Uterus (tissue), 4 donors: ENCODE results near the gene TSTD2. TPM values are rescaled to one million over a fixed set of nuclear protein-coding genes. Genes with fewer than 3 reads are reported as not detected.
"Not testable (repeated sequence)": the region's sequence is repeated elsewhere in the genome, so short reads cannot be mapped to it uniquely, and the experiment has no call there.

Experiments used
- DNase-seq, 2 donors: peaks; one replicate each; pipeline ENCODE4 v3.0.0-alpha.2; 2019 to 2020
- H3K27ac ChIP-seq, 2 donors: fragments of 200-600 bp; sonication (generic); 1 replicate in 1 of 2; 2 replicates in 1 of 2; pipeline ENCODE4 v1.5.1; 2016 to 2018
- H3K27me3 ChIP-seq, 2 donors: fragments of 200-600 bp; sonication (generic); one replicate each; pipeline ENCODE4 v1.5.1; 2018 to 2019; ENCODE audit warnings: control low read depth in 1 of 2
- H3K36me3 ChIP-seq, 2 donors: fragments of 200-600 bp; sonication (generic); one replicate each; pipeline ENCODE4 v1.5.1; 2019; ENCODE audit warnings: control low read depth in 1 of 2
- H3K4me1 ChIP-seq, 2 donors: fragments of 200-600 bp; sonication (generic); one replicate each; pipeline ENCODE4 v1.5.1; 2018 to 2019; ENCODE audit warnings: control low read depth in 1 of 2
- H3K4me3 ChIP-seq, 2 donors: fragments of 200-600 bp; sonication (generic); 1 replicate in 1 of 2; 2 replicates in 1 of 2; pipeline ENCODE4 v1.5.1; 2018 to 2019; ENCODE audit warnings: mild to moderate bottlenecking in 1 of 2
- H3K9me3 ChIP-seq, 2 donors: fragments of 200-600 bp; sonication (generic); one replicate each; pipeline ENCODE4 v1.5.1; 2019; ENCODE audit warnings: control low read depth in 1 of 2
- POLR2A ChIP-seq, 2 donors: fragments of 450-650 bp; IDR thresholded peaks; one replicate each; pipeline ENCODE4 v1.6.1; 2016; ENCODE audit warnings: antibody characterized with exemption in 2 of 2, mild to moderate bottlenecking in 1 of 2, moderate library complexity in 1 of 2
- intact Hi-C: fragments of 100-400 bp; cut with DNase I; formaldehyde crosslinking; loops from one replicate; pipeline ENCODE4 v1.15.1; 2023; ENCODE audit warnings: low total_unique reads
- total RNA-seq, 4 donors: library from RNA; depleted of rRNA in 3 of 4; stranded (reverse); fragments of >200 nt in 3 of 4; gene quantifications; one replicate each; pipeline versions ENCODE4 v1.1.0 to v1.2.4, GENCODE V29; 2014 to 2023
- TF ChIP-seq, protein P1 (sequence below), 4 experiments: fragments of 200-600 bp in 2 of 4; fragments of 450-650 bp in 2 of 4; sonication (generic) in 2 of 4; IDR thresholded peaks; one replicate each; pipeline ENCODE4 v1.5.1; 2016 to 2019; ENCODE audit warnings: antibody characterized with exemption in 4 of 4, mild to moderate bottlenecking in 2 of 4, moderate library complexity in 1 of 4
- donor health status: DM: yes; HTN: yes; CAD: no.

Gene TSTD2
- total RNA-seq, 4 donors from 2014 or later = 9.0 to 35.8 (median 28.2) TPM

DNA sequence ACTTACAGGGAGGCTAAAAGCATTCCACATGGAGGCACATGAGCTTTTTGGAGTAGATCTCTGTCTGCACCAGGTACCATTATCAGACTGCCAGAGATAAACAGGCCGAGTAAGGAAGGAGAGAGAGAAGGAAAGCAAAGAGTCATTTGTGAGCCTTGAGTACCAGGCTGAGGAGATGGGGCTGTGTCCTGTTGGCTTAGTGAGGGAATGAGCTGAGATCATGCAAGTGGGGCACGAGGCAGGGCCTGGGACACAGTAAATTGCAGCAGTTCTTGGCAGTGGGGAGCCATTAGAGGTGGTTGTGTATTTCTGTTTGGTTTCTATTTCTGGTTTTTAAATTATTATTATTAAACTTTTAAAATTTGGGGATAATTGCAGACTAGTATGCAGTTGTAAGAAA, 53.3 kb downstream of the TSTD2 start:
- Histone ChIP-seq H3K27me3 (no peaks in the 10 kb centered on the region), H3K36me3 (no peaks in the 10 kb centered on the region), H3K9me3 (no peaks in the 10 kb centered on the region), H3K4me3 (no peak overlapping the region), H3K4me1 (no peaks in the 10 kb centered on the region), H3K27ac (no peak overlapping the region)
- TF ChIP-seq POLR2A (IDR thresholded peaks at IDR 0.05) = no peak
- TF ChIP-seq, protein P1, sequence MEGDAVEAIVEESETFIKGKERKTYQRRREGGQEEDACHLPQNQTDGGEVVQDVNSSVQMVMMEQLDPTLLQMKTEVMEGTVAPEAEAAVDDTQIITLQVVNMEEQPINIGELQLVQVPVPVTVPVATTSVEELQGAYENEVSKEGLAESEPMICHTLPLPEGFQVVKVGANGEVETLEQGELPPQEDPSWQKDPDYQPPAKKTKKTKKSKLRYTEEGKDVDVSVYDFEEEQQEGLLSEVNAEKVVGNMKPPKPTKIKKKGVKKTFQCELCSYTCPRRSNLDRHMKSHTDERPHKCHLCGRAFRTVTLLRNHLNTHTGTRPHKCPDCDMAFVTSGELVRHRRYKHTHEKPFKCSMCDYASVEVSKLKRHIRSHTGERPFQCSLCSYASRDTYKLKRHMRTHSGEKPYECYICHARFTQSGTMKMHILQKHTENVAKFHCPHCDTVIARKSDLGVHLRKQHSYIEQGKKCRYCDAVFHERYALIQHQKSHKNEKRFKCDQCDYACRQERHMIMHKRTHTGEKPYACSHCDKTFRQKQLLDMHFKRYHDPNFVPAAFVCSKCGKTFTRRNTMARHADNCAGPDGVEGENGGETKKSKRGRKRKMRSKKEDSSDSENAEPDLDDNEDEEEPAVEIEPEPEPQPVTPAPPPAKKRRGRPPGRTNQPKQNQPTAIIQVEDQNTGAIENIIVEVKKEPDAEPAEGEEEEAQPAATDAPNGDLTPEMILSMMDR (IDR thresholded peaks at IDR 0.05) = no peak
- intact Hi-C loops = no loop called here
- peak in 1 of 2 donors; percentile 6 for DNase-seq

DNA sequence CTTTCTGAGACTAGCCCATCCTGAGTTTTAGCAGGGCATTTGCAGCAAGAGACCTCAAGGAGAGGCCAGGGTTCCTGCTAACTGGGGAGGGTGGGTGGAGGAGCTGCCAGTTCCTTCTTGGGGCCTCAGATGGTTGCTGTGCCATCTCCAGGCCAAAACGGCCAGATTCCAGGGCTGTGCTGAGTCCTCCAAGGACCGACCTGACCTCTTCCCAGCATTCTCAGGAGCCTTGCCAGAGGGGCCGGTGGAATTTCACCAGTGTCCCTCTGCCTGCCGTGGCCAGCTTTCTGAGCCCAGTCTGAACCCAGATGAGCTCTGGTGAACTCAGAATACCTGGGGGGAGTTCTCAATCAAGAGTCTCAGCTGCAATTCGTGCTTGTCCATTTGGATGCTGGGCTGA, 54.3 kb downstream of the TSTD2 start:
- Histone ChIP-seq H3K4me3 (no peak overlapping the region), H3K4me1 (no peaks in the 10 kb centered on the region), H3K36me3 (no peaks in the 10 kb centered on the region), H3K27ac (no peak overlapping the region), H3K27me3 (no peaks in the 10 kb centered on the region), H3K9me3 (no peaks in the 10 kb centered on the region)
- peak; percentile 13 to 16 for DNase-seq
- TF ChIP-seq, protein P1 (IDR thresholded peaks at IDR 0.05) = no peak
- TF ChIP-seq POLR2A (IDR thresholded peaks at IDR 0.05) = no peak
- intact Hi-C loops = no loop called here

DNA sequence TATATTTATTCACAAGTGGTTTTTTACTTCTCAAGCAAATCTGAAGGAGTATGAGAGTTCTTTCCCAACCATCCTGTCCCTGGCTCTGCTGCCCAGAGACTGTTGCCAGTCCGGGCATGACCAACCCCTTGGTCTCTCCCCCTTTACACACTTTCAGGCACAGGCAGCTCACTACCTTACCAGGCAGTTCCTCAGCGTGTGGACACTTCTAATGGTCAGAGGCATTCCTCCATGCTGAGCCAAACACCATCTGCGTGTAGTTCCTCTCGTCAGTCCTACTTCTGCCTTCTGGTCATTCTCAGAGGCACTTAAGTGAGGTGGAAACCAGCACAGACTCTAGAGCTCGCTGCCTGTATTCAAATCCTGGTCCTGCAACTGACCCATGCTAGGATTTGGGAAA, 56.1 kb downstream of the TSTD2 start:
- no peak overlapping the region for H3K27ac ChIP-seq
- intact Hi-C loops = no loop called here
- no peaks in the 10 kb centered on the region for H3K4me1 ChIP-seq
- H3K36me3 ChIP-seq = no peaks in the 10 kb centered on the region
- H3K4me3 ChIP-seq = no peak overlapping the region
- TF ChIP-seq, protein P1 (IDR thresholded peaks at IDR 0.05) = no peak
- no peak for TF ChIP-seq POLR2A (IDR thresholded peaks at IDR 0.05)
- no peaks in the 10 kb centered on the region for H3K9me3 ChIP-seq
- peak; percentile 2 to 12 for DNase-seq
- H3K27me3 ChIP-seq = no peaks in the 10 kb centered on the region

DNA sequence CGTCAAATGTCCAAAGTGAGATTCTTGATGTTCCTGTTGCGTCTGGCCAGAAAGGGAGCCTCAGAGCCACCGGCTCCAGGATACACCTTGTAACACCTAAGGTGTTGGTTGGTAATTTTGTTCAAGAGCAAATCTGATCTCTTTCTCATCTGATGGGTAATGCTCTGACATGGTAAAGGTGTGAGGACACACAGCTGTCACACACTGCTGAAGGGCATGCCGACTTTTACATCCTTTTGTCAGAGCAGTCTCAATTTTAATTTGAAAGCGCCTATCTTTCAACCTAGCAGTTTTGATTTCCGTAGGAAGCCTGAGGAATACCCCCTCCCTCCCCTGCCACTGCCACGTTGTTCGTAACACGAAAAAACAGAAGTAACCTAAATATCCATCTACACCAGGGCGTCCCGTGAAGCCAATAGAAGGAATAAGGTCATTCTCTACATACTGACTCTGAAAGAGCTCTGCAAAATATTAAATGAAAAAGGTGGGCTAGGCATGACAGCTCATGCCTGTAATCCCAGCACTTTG, 57.4 kb downstream of the TSTD2 start:
- H3K4me1 ChIP-seq = peaks cover 0 to 6% of the 10 kb centered on the region in 2 donors
- H3K9me3 ChIP-seq = no peaks in the 10 kb centered on the region
- no peaks in the 10 kb centered on the region for H3K36me3 ChIP-seq
- intact Hi-C loops = no loop called here
- H3K4me3 ChIP-seq = no peak overlapping the region
- H3K27ac ChIP-seq = peak overlapping the region in 1 of 2 donors; percentile 5
- TF ChIP-seq, protein P1 (IDR thresholded peaks at IDR 0.05) = no peak
- TF ChIP-seq POLR2A (IDR thresholded peaks at IDR 0.05) = no peak
- H3K27me3 ChIP-seq = no peaks in the 10 kb centered on the region
- peak; percentile 1 to 10 for DNase-seq

DNA sequence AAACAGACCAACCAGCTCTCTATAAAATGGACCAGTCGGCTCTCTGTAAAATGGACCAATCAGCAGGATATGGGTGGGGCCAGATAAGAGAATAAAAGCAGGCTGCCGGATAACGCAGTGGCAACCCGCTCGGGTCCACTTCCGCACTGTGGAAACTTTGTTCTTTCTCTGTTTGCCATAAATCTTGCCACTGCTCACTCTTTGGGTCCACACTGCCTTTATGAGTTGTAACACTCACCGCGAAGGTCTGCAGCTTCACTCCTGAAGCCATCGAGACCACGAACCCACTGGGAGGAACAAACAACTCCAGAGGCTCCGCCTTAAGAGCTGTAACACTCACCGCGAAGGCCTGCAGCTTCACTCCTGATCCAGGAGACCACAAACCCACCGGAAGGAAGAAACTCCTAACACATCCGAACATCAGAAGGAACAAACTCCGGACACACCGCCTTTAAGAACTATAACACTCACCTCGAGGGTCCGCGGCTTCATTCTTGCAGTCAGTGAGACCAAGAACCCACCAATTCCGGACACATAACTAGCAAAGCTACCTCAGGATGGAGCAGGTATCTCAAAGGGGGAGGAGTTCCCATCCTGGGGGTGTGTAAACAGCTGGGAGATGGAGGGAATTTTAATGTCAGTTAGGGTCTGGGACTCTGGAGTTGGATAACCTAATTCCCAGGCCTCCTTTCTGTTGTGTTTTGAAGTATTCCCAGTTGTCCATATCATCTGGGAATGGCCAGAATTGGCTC, 58.1 kb downstream of the TSTD2 start:
- H3K4me3 ChIP-seq, H3K36me3 ChIP-seq, H3K9me3 ChIP-seq, H3K27me3 ChIP-seq, H3K4me1 ChIP-seq, intact Hi-C loops: not testable (repeated sequence)
- DNase-seq = peak; percentile 12 to 21
- H3K27ac ChIP-seq = peak overlapping the region in 1 of 2 donors; percentile 84

DNA sequence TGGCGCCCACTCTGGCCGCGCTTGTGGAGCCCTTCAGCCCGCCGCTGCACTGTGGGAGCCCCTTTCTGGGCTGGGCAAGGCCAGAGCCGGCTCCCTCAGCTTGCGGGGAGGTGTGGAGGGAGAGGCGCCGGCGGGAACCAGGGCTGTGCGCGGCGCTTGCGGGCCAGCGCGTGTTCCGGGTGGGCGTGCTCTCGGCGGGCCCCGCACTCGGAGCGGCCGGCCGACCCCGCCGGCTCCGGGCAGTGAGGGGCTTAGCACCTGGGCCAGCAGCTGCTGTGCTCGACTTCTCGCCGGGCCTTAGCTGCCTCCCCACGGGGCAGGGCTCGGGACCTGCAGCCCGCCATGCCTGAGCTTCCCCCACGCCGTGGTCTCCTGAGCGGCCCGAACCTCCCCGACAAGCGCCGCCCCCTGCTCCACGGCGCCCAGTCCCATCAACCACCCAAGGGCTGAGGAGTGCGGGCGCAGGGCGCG, 59.0 kb downstream of the TSTD2 start:
- H3K4me3 ChIP-seq, H3K27me3 ChIP-seq, H3K9me3 ChIP-seq, intact Hi-C loops, H3K36me3 ChIP-seq, H3K4me1 ChIP-seq: not testable (repeated sequence)
- DNase-seq = peak; percentile 14 to 15
- peak overlapping the region; percentile 84 to 92 for H3K27ac ChIP-seq
